A549 (cell line): Measurements from ENCODE around the gene RNF214.

Experiments
- HEYL ChIP-seq: fragments of 250-450 bp; sonication (Bioruptor Pico); IDR thresholded peaks from 2 replicates; pipeline ENCODE4 v1.8.0; 2021; ENCODE audit warnings: mild to moderate bottlenecking, moderate library complexity
- JUNB ChIP-seq: fragments of >200 bp; sonication (Bioruptor Twin); formaldehyde crosslinking; IDR thresholded peaks from 2 replicates; pipeline ENCODE4 v1.6.1; 2016

GRCh38 chr11:117256573-117256972 lies 24.1 kb downstream of the RNF214 start:
- TF ChIP-seq HEYL (CRISPR knock-in tag) = no peak
- TF ChIP-seq JUNB = no peak
